Stimulated activated CD4-positive, alpha-beta T cell treated with anti-CD3 and anti-CD28 coated beads, TNF-alpha, amount 100 ng/mL, for 4 hours (primary cell): ENCODE results near the gene CS.
"Not testable (repeated sequence)": the region's sequence is repeated elsewhere in the genome, so short reads cannot be mapped to it uniquely, and the experiment has no call there.

Source experiments
- DNase-seq, 3 experiments: peaks; one replicate each; pipeline ENCODE4 v3.0.0-alpha.2; 2020; ENCODE audit warnings: low read depth in 3 of 3

The CS gene

DNA sequence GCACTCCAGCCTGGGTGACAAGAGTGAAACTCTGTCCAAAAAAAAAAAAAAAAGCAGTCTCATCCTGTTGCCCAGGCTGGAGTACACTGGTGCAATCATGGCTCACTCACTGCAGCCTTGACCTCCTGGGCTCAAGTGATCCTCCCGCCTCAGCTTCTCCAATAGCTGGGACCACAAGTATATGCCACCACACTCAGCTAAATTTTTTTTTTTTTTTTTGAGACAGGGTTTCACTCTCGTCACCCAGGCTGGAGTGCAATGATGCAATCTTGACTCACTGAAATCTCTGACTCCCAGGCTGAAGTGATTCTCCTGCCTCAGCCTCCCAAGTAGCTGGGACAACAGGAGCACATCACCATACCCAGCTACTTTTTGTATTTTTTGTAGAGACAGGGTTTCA is 20.9 kb upstream of the CS start:
- no peak for DNase-seq

DNA sequence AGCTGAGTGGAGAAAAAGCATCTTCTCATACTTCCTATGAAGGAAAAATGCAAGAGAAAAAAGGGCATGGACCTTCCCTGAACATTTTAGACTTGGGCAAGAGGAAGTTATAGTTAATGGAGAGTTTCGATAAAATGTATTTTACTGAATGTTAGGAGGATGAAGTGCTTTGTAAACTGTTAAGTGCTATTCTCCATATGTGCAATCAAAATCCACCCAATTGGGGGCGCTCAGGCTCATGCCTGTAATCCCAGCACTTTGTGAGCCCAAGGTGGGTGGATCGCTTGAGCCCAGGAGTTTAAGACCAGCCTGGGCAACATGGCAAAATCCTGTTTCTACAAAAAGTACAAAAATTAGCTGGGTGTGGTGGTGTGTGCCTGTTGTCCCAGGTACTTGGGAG is 17.5 kb upstream of the CS start:
- no peak for DNase-seq

DNA sequence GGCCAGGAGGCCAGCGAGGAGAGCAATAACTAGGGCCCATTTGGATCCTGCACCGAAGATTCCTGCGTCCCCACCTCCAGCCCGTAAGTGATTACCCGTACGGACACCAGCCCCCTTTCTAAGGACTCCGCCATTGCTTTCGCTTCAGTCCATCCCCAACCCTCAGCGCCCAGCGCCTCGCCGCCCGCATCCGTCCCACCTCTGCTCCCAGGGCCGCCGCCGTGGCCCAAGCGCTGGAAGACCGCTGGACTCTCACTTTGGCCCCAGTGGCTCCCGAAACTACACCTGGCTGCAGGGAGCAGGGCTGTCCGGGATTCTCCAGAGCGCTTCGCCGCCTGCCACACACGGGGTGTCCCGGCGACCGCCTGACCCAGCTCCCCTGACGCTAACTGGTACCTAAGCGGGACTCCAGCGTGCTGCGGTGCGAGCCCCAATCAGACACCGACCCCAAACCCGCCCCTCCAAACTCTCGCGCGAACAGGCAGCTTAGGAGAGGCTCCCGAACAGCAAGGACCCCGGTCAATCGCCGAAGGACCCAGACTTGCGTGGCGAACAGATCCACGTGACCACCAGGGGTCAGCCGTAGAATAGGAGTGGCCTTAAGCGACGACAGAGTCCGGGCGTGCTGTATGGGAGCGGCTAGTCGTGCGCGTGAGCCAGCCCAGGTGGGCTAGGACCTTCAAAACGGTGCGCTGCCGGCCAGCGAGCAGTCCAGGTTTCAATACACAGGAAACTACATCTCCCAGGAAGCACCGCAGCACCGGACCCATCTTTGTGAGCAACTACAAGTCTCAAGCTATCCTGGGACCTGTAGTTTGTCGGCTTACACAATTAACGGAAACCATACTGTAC is 15.7 kb upstream of the CS start, which contains the start of gene CNPY2:
Gene CNPY2 (minus strand): TSS at position 367 of the 852 bp plus-strand sequence. CDS start 771 bp downstream, outside the sequence.
- DNase-seq = peak; percentile 81 to 85 (median 84)

DNA sequence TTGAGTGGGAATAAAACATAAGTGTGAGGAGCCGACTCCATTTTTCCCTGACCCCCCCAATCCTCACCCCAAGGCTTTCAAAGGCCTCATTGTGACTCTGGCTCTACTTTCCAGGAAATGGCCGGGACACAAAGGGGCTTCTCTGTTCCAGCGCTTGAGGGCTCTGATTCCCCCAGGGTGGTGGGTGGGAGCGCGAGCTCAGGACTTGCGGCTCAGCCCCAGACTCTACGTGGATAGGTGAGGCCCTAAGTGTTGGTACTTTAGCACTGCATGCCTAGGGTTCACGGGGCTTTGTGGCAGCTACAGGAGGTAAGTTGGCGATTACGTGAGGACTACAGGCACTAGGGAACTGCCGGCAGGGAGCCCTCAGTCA is 15.1 kb upstream of the CS start:
- no peak for DNase-seq

DNA sequence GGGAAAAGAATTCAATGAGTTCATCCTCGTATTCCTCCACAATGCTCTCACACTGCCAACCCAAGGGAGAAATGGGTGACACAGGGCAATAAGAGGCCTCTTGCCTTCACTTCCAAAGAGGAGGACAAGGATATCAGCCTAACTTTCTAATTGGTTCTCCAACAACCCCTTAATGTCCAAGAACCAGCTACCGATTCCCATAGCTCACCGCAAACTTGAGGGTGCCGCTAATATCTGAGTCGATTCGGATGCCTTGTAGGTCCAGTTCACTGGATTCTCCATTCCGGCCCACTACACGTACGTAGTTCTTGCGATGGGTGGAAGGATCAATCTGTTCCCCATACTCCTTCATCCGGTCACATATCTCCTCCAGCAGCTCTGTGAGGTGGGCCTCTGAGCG is 10.9 kb upstream of the CS start:
- DNase-seq = no peak

DNA sequence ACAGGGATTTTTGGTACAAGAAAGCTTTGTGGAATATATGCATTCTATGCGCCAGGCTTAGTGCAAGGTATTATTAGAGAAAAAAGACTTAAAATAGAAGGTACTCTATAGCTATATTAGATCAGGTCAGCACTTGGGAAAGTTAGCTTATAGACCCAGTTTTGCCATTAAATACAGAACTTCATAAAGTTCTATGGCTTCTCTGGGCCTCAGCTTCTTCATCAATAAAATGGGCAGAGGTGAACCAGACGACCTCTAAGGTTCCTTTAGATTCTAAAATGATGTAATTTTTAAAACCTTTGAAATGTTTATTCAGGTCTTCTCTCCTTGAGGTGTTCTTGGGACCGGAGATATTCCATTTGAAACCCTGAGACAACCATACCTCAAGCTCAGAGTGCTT is 8.6 kb upstream of the CS start:
- no peak for DNase-seq

DNA sequence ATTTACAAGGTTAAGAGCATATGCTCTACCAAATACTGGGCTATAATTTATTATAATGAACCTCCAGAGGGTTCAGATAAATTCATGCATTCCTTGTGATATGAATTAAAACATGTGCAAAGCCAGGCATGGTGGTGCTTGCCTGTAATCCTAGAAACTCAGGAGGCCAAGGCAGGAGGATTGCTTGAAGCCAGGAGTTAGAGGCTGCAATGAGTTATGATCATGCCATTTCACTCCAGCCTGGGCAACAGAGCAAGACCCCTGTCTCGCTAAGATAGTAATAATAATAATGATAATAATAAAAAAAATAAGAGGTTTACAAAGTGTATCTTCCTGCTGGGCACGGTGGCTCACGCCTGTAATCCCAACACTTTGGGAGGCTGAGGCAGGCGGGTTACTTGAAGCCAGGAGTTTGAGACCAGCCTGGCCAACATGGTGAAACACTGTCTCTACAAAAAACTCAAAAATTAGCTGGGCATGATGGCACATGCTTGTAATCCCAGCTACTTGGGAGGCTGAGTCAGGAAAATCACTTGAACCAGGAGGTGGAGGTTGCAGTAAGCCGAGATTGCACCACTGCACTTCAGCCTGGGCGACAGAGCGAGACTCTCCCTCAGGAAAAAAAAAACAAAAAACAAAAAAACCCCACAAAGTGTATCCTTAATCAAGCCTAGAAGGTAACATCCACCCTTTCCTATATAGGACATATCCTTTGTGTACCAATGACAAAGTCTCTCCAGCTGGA is 7.3 kb upstream of the CS start:
- DNase-seq = no peak

DNA sequence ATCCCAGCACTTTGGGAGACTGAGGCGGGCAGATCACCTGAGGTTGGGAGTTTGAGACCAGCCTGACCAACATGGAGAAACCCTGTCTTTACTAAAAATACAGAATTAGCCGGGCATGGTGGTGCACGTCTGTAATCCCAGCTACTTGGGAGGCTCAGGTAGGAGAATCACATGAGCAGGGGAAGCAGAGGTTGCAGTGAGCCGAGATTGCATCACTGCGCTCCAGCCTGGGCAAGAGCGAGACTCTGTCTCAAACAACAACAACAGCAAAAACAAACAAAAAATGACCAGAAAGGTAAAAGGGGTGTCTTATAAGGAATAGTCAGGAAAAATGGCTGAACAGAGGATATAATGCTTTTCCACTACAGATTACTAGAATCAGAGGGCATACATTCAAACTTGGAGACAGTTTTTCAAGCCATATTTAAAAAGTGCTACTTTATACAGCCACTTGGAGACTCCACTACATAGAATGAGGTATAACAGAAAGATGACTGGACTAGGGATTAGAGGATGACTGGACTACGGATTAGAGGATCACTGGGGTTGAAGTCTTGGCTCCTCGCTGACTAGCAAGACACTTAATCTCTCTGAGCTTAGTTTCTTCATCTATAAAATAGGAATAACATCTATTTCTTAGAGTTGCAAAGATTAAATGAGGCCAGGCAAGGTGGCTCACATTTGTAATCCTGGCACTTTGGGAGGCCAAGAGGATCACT is 4.9 kb upstream of the CS start:
- no peak for DNase-seq

DNA sequence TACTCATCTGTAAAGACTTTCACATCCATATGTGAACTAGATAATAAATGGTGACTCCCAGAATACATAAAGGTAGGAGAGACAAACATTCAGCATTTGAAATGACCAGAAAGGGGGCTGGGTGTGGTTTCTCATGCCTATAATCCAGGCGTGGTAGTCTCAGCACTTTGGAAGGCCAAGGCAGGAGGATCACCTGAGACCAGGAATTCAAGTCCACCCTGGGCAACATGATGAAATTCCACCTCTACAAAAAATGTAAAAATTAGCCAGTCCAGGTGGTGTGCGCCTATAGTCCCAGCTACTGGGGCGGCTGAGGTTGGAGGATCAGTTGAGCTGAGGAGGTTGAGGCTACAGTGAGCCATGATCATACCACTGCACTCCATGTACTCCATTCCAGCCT is 4.1 kb upstream of the CS start:
- DNase-seq = no peak

DNA sequence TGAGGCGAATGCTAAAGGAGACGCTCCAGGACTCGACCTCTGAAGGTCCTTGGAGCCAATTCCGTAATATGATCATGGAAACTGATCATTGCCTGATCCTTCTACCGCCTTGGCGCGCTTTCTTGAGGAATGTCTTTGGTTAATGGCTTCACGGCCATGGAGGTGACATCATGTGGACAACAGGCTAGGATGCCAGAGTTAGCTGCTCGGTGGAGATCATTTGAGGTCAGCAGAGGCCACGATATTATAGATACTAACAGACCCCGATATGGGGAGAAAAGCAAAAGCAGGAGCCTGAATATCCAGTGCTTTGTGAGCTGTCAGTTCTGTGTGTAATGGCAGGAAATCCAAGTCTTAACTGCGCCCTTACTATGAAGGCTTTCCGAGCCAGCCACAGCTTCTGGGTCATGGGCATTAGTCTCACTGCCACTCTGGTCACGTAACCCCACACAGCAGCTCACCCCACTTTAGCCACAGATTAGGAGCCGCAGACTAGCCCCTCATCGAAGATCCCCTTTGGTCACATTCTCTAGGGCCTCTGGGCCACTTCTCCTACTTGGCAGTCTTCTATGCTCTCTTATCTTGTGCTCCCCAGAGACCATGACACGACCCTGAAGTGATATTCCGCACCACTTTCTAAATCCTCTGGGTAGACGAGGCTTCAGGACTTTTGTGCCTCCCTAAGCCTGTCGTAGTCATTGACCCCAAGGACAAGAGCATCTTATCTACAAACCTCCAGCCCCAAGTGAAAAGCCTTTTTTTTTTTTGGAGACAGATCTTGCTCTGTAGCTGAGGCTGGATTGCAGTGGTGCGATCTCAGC is 724 bp upstream of the CS start:
- no peak for DNase-seq

DNA sequence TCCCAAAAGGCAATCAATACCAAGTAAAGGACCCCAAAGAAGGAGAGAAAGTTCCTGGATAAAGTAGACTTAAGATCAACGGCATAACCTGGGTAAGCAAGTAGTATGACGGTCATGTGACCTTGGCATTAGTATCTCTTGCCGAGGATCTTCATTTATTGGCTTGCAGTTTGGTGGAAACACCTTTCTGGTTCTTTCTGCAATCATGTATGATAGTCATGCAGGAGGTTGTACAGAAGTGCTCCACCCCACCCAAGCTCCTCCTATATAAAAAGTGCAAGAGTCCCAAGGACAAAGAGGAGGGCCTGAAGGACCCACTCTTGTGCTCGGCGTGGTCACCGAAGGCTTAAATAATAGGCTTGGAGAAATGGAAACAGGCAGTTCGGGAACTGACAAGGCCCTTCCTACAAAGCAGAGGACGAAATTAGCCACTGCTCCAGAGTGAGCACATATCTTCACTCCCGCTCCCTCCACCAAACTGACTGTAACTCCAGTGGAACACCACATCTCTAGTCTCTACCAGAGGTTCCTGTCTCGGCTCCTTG is 750 bp downstream of the CS start:
- DNase-seq = no peak

DNA sequence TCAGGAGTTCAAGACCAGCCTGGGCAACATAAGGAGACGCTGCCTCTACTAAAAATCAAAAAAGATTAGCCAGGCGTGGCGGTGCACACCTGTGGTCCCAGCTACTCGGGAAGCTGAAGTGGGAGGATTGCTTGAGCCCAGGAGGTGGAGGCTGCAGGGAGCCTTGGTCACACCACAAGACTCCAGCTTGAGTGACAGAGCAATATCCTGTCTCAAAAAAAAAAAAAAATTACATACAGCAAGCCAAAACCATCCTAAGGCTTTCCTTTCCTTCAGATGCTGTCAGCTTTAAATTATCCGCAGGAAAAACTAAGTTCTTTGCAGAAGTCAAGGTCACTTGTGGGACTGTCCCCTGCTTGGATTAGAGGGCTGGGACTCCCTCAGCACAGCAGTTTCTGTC is 1.3 kb downstream of the CS start:
- no peak for DNase-seq

DNA sequence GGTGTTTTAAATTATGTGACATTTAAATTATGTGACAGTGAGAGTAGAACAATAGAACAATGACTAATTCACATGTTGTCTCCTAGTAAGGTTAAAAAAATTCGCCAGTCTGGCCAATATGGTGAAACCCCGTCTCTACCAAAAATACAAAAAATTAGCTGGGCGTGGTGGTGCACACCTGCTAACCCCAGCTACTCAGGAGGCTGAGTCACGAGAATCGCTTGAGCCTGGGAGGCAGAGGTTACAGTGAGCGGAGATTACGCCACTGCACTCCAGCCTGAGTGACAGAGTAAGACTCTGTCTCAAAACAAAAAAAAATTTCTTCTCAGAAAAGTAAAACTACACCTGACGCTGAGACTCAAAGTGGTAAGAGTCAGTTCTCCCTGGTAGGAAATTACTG is 2.7 kb downstream of the CS start:
- DNase-seq = no peak

DNA sequence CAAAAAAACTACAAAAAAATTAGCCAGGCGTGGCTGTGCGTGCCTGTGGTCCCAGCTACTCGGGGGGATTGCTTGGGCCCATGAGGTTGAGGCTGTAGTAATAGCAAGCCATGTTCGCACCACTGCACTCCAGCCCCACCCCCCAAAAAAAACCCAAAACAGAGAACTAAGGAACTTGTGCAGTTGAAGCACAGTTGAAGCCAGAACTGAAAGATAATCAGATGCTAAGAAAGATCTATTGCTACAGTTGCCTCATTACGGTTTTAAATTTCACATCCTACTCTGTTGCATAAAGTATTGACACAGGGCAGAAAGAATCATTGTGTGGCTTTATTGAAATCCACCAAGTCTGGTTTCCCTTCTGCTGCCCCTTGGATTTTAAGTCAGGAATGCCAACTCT is 3.8 kb downstream of the CS start:
- no peak for DNase-seq

DNA sequence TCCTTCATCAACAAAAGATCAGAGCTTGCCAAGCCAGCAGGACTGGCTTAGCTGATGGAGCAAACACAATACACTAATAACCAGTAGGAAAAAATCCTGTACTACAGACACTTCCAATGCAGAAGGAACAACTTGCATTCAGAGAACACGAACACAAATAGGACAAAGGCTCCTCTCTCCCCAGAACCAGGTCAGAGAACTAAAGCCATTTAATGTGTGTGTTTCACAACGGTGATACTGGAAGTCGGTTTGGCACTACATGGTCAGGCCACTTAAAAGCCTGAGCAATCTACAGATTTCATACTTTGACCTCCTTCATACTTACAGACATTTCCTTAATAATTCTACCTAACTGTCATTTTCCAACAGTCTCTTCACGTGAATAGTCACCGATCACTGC is 6.3 kb downstream of the CS start:
- DNase-seq = no peak

DNA sequence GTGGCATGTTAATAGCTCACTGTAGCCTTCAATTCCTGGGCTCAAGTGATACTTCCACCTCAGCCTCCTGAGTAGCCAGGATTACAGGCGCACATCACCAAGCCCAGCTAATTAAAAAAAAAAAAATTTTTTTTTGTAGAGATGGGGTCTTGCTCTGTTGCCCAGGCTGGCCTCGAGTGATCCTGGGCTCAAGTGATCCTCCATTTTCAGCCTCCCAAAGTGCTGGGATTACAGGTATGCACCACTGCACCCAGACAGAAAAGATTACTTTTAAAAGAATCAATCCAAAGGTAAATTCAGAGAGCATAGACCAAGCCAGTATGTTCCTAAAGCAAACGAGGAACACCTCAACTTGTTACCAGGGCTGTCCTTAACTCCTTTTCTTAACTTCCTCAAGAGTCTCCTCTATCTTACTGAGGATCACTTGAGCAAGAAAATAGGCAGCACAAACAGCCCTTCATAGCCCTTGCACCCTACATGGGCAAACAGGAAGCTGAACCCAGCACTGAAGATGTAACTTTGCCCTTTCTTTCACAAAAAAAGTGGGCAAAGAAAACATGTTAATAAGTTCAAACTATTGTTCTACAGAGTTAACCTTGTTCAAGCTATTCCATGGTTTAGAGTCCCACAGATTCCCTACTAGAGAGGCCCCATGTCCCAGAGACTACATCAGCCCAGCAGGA is 11.3 kb downstream of the CS start:
- DNase-seq = no peak

DNA sequence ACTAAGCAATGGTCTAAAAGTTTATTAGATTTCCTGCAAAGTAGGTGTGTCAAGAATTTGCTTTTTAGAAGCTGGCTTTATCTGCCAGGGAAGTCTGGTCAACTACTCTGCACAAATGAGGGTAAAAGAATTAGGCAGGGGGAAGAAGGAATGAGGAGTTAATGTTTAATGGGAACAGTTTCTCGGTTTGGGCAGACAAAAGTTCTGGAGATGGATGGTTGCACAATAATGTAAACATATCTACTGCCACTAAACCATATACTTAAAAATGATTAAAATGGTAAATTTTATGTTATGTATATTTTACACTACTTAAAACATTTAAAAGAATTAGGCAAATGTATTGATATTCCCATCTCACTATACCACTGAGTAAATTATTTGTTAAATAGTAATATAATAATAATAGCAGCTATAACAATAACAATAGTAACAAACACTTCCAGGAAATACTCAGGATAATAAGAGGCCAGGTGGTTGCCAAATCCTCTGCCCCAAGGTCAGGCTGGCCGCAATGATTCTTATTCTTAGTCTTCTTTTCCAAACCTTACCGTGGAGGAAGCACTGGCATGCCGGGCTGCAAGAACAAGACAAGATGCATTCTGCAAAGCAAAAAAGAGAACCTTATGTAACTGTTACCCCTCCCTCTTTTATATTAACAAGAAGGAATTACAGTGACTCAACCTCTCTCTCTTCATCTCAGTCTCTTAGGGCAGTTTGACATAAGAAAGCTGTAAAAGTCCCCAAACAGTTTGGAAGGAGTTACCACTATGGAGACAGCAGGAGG is 13.9 kb downstream of the CS start:
- DNase-seq = no peak

DNA sequence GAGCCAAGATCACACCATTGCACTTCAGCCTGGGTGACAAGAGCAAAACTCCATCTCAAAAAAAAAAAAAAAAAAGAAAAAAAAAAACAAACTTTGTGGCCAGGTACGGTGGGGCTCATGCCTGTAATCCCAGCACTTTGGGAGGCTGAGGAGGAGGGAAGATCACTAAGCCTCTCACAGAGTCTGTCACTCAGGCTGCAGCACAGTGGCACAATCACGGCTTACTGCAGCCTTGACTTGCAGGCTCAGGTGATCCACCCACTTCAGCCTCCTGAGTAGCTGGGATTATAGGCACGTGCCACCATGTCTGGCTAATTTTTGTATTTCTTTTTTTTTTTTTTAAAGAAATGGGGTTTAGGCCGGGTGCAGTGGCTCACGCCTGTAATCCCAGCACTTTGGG is 15.9 kb downstream of the CS start:
- not testable (repeated sequence) for DNase-seq

DNA sequence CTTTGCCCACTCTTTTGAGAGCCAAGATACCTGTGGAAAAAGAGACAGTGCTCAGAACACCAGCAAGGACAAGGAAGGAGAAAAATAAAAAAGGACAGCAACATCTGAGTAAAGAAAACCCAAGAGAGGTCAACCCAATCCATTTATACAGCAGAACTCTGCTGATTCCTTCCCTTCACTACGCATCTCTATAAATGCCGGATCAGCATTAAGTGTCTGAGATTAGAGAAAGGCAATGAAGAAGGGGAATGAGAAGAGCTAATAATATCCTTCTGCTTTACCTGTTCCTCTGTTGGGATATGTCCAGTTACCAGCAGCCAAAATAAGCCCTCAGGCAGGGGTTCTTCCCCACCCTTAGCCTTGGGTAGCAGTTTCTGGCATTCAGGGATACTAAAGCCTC is 17.6 kb downstream of the CS start:
- DNase-seq = no peak

DNA sequence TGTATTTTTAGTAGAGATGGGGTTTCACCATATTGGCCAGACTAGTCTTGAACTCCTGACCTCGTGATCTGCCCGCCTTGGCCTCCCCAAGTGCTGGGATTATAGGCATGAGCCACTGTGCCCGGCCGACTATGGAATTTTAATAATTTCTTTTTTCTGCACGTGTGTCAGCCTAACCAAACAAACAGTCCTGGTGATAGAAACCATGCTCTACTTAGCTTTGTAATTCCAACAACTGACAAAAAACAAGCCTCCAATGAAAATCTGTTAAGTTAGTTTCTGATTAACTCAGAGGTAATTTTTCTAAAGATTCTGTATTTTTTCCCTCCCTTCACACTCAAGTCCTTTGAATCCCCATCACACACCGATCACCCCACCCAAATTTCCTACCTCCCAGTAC is 18.1 kb downstream of the CS start:
- no peak for DNase-seq
